Left lung (tissue), 10 donors: ENCODE data around the gene IL9. TPM values are rescaled to one million over a fixed set of nuclear protein-coding genes. Genes with fewer than 3 reads are reported as not detected.

Experiments used
- ATAC-seq: fragments of 200-7000 bp; cut with Tn5 transposase; one replicate; pipeline ENCODE4 v1.9.1; 2020; ENCODE audit warnings: moderate library complexity
- DNase-seq, 4 donors: peaks; one replicate each; pipeline ENCODE4 v3.0.0-alpha.2; 2013 to 2020
- H3K27ac ChIP-seq, 2 donors: fragments of 200-600 bp; sonication (generic) in 1 of 2; one replicate each; pipeline versions ENCODE4 v1.5.0 to v1.8.0; 2020 to 2021
- H3K27me3 ChIP-seq, 2 donors: fragments of 200-600 bp; sonication (generic) in 1 of 2; one replicate each; pipeline versions ENCODE4 v1.5.0 to v1.8.0; 2020 to 2021
- H3K36me3 ChIP-seq, 2 donors: fragments of 200-600 bp; sonication (generic) in 1 of 2; one replicate each; pipeline versions ENCODE4 v1.5.0 to v1.8.0; 2020 to 2021
- H3K4me1 ChIP-seq, 2 donors: fragments of 200-600 bp; one replicate each; pipeline ENCODE4 v1.8.0; 2021
- H3K4me3 ChIP-seq, 2 donors: fragments of 200-600 bp; sonication (generic) in 1 of 2; one replicate each; pipeline versions ENCODE4 v1.5.0 to v1.8.0; 2020 to 2021; ENCODE audit warnings: mild to moderate bottlenecking in 1 of 2
- H3K9me3 ChIP-seq, 2 donors: fragments of 200-600 bp; sonication (generic) in 1 of 2; one replicate each; pipeline versions ENCODE4 v1.5.0 to v1.8.0; 2020 to 2021
- intact Hi-C, 2 donors: fragments of 100-400 bp; cut with DNase I; formaldehyde crosslinking; loops; one replicate each; pipeline versions ENCODE4 v1.11.2 to v1.14.2; 2022
- polyA plus RNA-seq, 6 donors: library from polyadenylated mRNA; unstranded; fragments of 120-200 nt; gene quantifications; one replicate each; pipeline ENCODE4 v1.2.1, GENCODE V29; 2013; ENCODE audit not compliant: insufficient read length in 6 of 6
- total RNA-seq, 2 donors: library from RNA; stranded (reverse); fragmentation: NEBNext Ultra II Directional; extraction: Animal tissue kit (Norgen Biotek cat#: 25700); gene quantifications; one replicate each; pipeline ENCODE4 v1.2.1, GENCODE V29; 2021
- TF ChIP-seq, protein P1 (sequence below), 2 donors: fragments of 200-600 bp; sonication (generic) in 1 of 2; IDR thresholded peaks; one replicate each; pipeline versions ENCODE4 v1.5.0 to v1.8.0; 2021; ENCODE audit warnings: antibody characterized with exemption in 2 of 2
- donor health status: DM: no; HTN: yes; CAD: no.
- donor health status: DM: no; HTN: no; CAD: no.

IL9 gene
- total and polyA plus RNA-seq, 8 donors = not detected

DNA sequence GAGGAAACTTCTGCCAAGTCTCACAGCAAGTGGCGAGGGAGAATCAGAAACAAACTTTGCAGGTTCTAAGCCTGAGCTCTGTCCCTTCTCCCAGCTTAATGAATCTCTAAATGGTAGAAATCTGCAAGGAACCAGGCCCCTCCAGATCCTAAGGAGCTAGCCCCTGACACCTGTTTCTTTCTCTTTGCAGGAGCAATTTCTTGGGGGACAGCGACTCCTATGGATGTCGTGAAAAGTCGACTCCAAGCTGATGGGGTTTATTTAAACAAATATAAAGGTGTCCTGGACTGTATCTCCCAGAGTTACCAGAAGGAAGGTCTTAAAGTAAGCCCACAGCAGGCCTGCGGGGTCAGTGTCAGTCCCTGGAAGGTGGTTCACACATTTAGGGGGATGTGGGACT lies 21.8 kb downstream of the IL9 start:
- Histone ChIP-seq H3K27me3 (peaks cover 0 to 6% of the 10 kb centered on the region in 2 donors), H3K27ac (no peak overlapping the region), H3K4me3 (no peak overlapping the region), H3K36me3 (no peaks in the 10 kb centered on the region), H3K9me3 (no peaks in the 10 kb centered on the region), H3K4me1 (no peaks in the 10 kb centered on the region)
- DNase-seq (no peak), ATAC-seq (no peak)
- intact Hi-C loops = no loop called here
- TF ChIP-seq, protein P1, sequence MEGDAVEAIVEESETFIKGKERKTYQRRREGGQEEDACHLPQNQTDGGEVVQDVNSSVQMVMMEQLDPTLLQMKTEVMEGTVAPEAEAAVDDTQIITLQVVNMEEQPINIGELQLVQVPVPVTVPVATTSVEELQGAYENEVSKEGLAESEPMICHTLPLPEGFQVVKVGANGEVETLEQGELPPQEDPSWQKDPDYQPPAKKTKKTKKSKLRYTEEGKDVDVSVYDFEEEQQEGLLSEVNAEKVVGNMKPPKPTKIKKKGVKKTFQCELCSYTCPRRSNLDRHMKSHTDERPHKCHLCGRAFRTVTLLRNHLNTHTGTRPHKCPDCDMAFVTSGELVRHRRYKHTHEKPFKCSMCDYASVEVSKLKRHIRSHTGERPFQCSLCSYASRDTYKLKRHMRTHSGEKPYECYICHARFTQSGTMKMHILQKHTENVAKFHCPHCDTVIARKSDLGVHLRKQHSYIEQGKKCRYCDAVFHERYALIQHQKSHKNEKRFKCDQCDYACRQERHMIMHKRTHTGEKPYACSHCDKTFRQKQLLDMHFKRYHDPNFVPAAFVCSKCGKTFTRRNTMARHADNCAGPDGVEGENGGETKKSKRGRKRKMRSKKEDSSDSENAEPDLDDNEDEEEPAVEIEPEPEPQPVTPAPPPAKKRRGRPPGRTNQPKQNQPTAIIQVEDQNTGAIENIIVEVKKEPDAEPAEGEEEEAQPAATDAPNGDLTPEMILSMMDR (IDR thresholded peaks at IDR 0.05) = no peak

- TF ChIP-seq, protein P1 (IDR thresholded peaks at IDR 0.05) = no peak
- no peak for DNase-seq
- no peak for ATAC-seq
- Histone ChIP-seq H3K9me3 (no peaks in the 10 kb centered on the region), H3K27me3 (no peaks in the 10 kb centered on the region), H3K36me3 (no peaks in the 10 kb centered on the region), H3K27ac (no peak overlapping the region), H3K4me3 (no peak overlapping the region), H3K4me1 (no peaks in the 10 kb centered on the region)
- intact Hi-C loops = no loop called here
These were observed 24.2 kb downstream of the IL9 start for GRCh38 chr5:135871268-135871915.

GRCh38 chr5:135869935-135870334 lies 25.7 kb downstream of the IL9 start:
- ATAC-seq (no peak), DNase-seq (no peak)
- H3K9me3 ChIP-seq = no peaks in the 10 kb centered on the region
- H3K36me3 ChIP-seq = no peaks in the 10 kb centered on the region
- TF ChIP-seq, protein P1 (IDR thresholded peaks at IDR 0.05) = no peak
- no peak overlapping the region for H3K27ac ChIP-seq
- intact Hi-C loops = no loop called here
- no peaks in the 10 kb centered on the region for H3K4me1 ChIP-seq
- H3K4me3 ChIP-seq = no peak overlapping the region
- no peaks in the 10 kb centered on the region for H3K27me3 ChIP-seq

DNA sequence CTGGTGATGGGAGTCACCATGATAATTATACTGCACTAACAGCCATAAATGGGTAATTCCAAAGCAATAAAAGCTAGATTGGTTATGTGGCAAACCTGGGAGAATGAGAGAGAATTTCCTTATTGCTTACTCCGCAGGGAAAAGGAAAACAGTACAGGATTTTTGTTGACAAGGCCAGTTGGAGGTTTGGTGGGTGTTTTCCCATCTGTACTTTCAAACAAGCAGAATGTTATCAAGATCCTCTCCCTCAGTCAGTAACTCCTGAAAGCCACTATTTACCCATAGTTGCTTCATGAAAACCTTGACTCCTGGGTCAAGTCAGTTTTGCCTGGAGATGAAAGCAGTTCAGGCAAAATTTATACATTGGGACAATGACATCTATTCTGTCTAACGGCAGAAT lies 26.4 kb downstream of the IL9 start:
- H3K4me3 ChIP-seq = no peak overlapping the region
- no peaks in the 10 kb centered on the region for H3K9me3 ChIP-seq
- no peaks in the 10 kb centered on the region for H3K4me1 ChIP-seq
- H3K27me3 ChIP-seq = no peaks in the 10 kb centered on the region
- DNase-seq = no peak
- no peak overlapping the region for H3K27ac ChIP-seq
- H3K36me3 ChIP-seq = no peaks in the 10 kb centered on the region
- intact Hi-C loops = no loop called here
- no peak for ATAC-seq
- TF ChIP-seq, protein P1 (IDR thresholded peaks at IDR 0.05) = no peak

- Histone ChIP-seq H3K9me3 (no peaks in the 10 kb centered on the region), H3K27me3 (no peaks in the 10 kb centered on the region), H3K27ac (no peak overlapping the region), H3K4me1 (no peaks in the 10 kb centered on the region), H3K36me3 (no peaks in the 10 kb centered on the region), H3K4me3 (no peak overlapping the region)
- ATAC-seq (no peak), DNase-seq (no peak)
- TF ChIP-seq, protein P1 (IDR thresholded peaks at IDR 0.05) = no peak
- intact Hi-C loops = no loop called here
These were observed 27.0 kb downstream of the IL9 start for GRCh38 chr5:135868681-135869080.
